ENCODE data around the gene SLC23A2. TPM values are rescaled to one million over a fixed set of nuclear protein-coding genes. Genes with fewer than 3 reads are reported as not detected.
"Not testable (repeated sequence)": the region's sequence is repeated elsewhere in the genome, so short reads cannot be mapped to it uniquely, and the experiment has no call there.

SLC23A2 gene
- polyA plus RNA-seq, 3 donors, result 21.0 to 26.1 (median 22.2) TPM

DNA sequence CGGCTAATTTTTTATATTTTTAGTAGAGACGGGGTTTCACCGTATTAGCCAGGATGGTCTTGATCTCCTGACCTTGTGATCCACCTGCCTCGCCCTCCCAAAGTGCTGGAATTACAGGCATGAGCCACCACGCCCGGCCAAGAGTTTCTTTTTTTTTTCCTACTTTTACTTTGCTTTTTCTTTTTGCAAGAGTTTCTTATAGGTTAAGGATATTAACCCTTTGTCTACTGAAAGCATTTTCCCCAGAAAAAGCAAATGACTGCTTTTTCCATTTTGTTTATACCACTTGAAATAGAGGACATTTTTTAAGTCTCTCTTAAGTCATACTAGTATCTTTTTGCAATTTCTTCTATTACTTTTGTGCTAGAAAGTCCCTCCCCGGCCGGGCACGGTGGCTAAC lies 25.3 kb downstream of the SLC23A2 start:
- not testable (repeated sequence) for DNase-seq (ENCODE audit: extremely low read depth in 1 of 11, low read depth in 9 of 11, low spot score in 4 of 11)

GRCh38 chr20:4973330-4974097 lies 27.8 kb downstream of the SLC23A2 start:
- DNase-seq (ENCODE audit: extremely low read depth in 1 of 11, low read depth in 9 of 11, low spot score in 4 of 11), result no peak

GRCh38 chr20:4972506-4973251 lies 28.6 kb downstream of the SLC23A2 start:
- DNase-seq (ENCODE audit: extremely low read depth in 1 of 11, low read depth in 9 of 11, low spot score in 4 of 11), result no peak

DNA sequence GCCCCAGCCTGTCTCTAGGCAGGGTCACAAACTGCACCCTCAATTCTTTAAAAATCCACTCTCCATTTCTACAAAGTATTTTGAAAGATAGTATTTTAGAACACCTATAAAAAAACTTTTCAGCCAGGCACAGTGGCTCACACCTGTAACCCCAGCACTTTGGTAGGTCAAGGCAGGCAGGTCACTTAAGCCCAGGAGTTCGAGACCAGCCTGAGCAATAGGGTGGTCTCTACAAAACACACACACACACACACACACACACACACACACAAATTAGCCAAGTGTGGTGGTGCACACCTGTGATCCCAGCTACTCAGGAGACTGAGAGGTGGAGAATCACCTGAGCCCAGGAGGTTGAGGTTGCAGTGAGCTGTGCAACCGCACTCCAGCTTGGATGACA lies 30.2 kb downstream of the SLC23A2 start:
- DNase-seq (ENCODE audit: extremely low read depth in 1 of 11, low read depth in 9 of 11, low spot score in 4 of 11), result no peak

DNA sequence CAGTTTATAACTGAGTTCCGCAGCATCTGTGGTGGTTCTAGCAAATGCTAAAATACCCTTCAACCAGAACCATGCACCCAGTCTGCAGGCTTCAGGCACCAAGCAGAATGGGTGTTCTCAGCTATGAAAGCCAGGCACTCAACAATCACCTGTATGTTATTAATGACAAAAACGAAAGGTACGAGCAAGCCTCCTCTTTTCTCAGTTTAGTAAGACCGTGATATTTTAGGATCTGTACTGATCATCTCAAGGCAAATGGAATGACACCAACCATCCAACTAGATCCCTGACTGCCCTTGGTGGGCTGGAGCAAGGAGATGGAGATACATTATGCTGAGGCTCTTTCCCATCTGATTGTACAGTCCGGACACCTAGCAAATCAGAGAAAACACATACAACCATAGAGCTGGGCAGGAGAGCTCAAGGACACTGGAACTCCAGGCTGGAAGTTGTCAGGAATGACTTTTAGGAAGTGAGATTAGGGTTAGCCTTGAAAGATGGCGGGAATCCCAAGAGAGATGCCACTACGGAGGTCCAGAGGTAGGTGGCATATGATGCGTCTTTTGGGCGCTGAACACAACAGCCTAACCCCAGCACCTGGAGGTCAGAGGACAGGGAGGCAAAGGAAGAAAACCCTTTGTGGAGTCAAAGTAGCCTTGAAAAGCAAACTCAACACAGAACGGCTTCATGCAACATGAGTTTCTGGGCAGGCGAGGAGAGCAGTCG lies 33.4 kb downstream of the SLC23A2 start:
- DNase-seq (ENCODE audit: extremely low read depth in 1 of 11, low read depth in 9 of 11, low spot score in 4 of 11), result no peak

DNA sequence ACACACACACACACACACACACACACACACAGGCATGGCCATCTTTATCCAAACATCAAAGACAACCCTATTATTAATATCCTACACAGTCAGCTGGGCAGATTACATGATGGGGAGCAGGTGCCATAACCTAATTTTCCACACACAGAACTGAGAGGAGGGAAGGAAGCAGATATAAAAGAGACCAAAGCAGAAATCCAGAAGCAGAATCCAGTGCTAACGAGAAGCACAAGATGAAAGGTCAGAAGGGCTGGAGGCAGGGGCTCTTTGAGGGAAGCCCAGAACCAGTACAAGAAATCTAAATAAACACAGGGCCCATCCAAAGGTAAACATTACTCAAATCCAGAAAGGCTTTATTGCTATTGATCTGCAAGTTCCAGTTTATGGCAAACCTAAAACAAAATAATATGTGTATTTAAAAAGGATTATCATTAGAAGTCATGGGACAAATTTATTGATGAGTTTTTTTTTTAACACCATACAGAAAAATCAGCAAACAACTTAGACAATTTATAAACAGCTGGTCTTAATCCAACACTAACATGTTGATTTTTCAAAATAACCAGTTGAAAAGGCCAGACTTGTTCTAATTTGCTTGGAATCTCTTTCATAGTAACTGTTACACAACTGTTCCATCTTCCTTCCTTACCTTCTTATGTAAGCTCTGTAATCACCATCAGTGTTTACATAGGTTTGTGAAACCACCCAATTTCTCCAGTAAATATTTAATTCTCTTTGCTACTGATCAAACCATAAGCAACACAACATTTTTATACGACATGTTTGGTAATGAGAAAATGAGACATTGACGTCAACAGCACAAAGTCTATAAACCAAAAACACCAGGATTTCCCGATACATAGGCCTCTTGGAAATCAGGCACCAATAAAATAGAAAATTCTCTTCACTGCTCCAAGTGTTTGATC lies 34.2 kb downstream of the SLC23A2 start:
- no peak for DNase-seq (ENCODE audit: extremely low read depth in 1 of 11, low read depth in 9 of 11, low spot score in 4 of 11)

- DNase-seq (ENCODE audit: extremely low read depth in 1 of 11, low read depth in 9 of 11, low spot score in 4 of 11), result no peak
These were observed 39.0 kb downstream of the SLC23A2 start for GRCh38 chr20:4962241-4962855.

DNA sequence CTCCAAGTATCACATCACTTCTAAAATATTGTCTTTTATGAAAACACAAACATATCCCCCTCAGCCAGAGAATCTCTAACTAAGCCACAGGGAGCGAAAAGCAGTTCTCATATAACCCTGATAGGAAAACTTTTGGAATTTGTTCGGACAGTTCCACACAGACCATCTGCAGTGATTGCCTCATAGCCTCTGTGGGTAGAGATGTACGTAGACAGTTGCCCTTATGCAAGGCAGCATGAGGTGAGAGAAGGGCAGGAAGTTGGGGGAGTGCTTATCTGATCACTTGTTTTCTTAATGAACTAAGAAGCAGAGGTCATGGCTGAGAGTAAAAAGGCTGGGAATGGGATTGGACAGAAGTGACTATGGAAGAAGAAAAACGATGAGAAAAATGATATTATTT lies 39.6 kb downstream of the SLC23A2 start:
- DNase-seq (ENCODE audit: extremely low read depth in 1 of 11, low read depth in 9 of 11, low spot score in 4 of 11), result no peak

- DNase-seq (ENCODE audit: extremely low read depth in 1 of 11, low read depth in 9 of 11, low spot score in 4 of 11), result no peak
These were observed 41.7 kb downstream of the SLC23A2 start for GRCh38 chr20:4959592-4959991.

DNA sequence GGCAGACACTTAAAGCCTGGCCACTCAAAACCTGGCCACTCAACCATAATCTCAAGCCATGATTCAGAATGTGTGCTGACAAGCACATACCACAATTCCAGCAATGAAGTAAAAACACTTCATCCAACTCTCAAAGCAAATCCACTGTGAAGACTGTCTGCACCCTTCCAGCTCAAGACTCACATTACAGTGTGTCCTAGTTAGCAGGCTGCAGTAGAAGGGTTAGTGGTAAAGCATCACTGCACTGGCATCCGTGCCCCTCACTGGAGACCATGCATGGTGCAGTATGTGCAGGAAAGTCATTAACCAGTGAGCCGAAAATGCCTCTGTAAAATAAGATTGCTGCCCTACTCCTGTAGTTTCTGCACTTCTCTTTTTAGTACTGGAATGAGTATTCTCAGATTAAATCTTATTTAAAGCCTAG lies 43.4 kb downstream of the SLC23A2 start:
- peak in 3 of 11 donors; percentile 19 to 35 (median 34) for DNase-seq (ENCODE audit: extremely low read depth in 1 of 11, low read depth in 9 of 11, low spot score in 4 of 11)

DNA sequence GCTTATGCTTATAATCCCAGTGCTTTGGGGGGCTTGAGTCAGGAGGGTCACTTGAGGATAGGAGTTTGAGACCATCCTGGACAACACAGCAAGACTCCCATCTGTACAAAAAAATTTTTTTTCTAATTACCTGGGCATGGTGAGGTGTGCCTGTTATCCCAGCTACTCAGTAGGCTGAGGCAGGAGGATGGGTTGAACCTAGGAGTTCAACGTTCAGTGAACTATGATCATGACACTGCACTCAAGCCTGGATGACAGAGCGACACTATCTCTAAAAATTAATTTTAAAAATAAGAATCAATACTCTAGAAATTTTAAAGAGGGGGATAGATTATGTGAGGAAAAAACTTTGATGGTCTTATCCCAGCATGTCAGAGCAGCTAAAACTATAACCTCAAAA lies 44.1 kb downstream of the SLC23A2 start:
- no peak for DNase-seq (ENCODE audit: extremely low read depth in 1 of 11, low read depth in 9 of 11, low spot score in 4 of 11)

GRCh38 chr20:4956200-4956810 lies 45.0 kb downstream of the SLC23A2 start:
- peak in 6 of 11 donors; percentile 47 to 69 (median 52) for DNase-seq (ENCODE audit: extremely low read depth in 1 of 11, low read depth in 9 of 11, low spot score in 4 of 11)

DNA sequence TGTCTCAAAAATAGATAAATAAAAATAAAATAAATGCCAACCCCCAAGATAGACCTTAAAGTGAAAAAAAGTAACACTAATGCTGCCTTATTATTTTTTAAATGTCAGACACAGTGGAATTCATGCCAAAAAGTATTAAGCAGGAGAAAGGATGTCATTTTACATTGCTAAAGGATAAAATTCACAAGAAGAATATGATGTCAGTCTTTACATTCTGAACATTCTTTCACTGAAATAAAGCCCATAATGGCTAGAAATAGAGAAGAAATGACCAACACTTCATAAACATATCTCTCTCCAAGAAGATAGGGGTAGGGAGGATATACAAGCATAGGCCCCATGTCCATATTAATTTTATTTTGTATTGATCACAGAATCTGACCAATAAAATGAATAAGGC lies 47.4 kb downstream of the SLC23A2 start:
- DNase-seq (ENCODE audit: extremely low read depth in 1 of 11, low read depth in 9 of 11, low spot score in 4 of 11), result no peak

- DNase-seq (ENCODE audit: extremely low read depth in 1 of 11, low read depth in 9 of 11, low spot score in 4 of 11), result no peak
These were observed 49.1 kb downstream of the SLC23A2 start for GRCh38 chr20:4952229-4952628.

DNA sequence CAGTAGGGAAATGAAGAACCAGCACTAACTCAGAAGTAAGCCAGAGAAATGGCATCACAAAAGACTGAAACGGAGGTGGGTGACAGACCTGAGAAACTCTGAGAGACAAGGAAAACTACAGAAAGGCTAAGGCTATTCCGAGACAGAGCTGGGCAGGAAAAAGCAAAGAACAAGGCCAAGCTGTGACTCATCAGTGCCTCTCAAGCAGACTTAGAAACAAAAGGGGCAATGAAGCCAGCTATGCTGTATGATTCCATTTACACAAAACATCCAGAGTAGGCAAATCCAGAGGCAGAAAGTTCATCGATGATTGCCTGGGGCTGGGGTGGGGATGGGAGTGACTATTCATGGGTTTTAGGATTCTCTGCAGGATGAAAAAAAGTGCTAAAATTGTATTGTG lies 50.0 kb downstream of the SLC23A2 start:
- DNase-seq (ENCODE audit: extremely low read depth in 1 of 11, low read depth in 9 of 11, low spot score in 4 of 11), result no peak

- no peak for DNase-seq (ENCODE audit: extremely low read depth in 1 of 11, low read depth in 9 of 11, low spot score in 4 of 11)
These were observed 50.5 kb downstream of the SLC23A2 start for GRCh38 chr20:4950841-4951240.

- no peak for DNase-seq (ENCODE audit: extremely low read depth in 1 of 11, low read depth in 9 of 11, low spot score in 4 of 11)
These were observed 50.9 kb downstream of the SLC23A2 start for GRCh38 chr20:4950437-4950836.

GRCh38 chr20:4949833-4950178 lies 51.5 kb downstream of the SLC23A2 start:
- DNase-seq (ENCODE audit: extremely low read depth in 1 of 11, low read depth in 9 of 11, low spot score in 4 of 11), result no peak
